Stimulated activated CD8-positive, alpha-beta memory T cell treated with anti-CD3 and anti-CD28 coated beads, Interleukin-2, amount 100 ng/mL, for 1 hour (primary cell): Measurements from ENCODE around the gene PPP1R15A.
"Not testable (repeated sequence)": the region's sequence is repeated elsewhere in the genome, so short reads cannot be mapped to it uniquely, and the experiment has no call there.

Experiments used
- DNase-seq, 2 donors: peaks; one replicate each; pipeline ENCODE4 v3.0.0-alpha.2; 2020; ENCODE audit warnings: low read depth in 2 of 2

PPP1R15A gene

GRCh38 chr19:48859711-48860572 is 12.3 kb upstream of the PPP1R15A start:
- no peak for DNase-seq

DNA sequence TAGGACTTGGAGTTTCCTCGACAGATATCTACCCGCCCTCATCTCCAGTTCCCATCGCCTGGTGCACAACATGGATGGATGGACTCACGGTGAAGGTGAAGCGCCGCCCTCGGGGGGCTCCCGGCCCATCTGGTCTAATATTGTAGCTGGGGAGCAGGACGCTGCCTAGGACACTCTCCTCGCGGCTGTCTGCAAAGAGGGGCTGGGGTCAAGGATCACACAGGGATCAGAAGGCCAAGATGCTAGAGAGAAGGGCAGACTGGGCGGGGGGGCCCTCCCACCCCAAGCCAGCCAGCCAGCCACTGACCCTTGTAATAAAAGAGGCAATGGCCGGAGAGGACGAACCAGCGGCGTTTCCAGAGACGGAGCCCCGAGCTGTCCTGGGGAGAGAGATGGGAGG is 10.9 kb upstream of the PPP1R15A start:
- no peak for DNase-seq

DNA sequence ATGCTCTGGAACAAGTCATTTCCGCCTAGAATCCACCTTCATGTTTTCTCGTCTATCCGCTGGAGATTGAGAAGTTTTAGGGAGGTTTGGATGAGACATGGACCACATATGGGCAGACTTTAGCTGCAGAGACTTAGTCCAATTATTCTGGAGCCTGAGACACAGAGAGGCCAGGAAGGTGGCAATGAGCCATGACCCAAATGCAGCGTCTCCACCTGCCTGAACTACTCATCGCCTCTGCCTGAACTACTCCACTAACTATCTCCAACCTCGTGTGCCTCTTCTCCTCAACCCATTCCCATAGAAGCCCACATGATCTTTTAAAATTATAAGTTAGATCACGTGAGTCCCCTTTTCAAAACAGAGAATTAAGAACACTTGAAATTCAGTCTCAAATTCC is 9.4 kb upstream of the PPP1R15A start:
- DNase-seq, result no peak

- DNase-seq, result no peak
Measured at GRCh38 chr19:48866692-48867091, 5.5 kb upstream of the PPP1R15A start.

- DNase-seq, result no peak
Measured at GRCh38 chr19:48867123-48867745, 5.0 kb upstream of the PPP1R15A start.

DNA sequence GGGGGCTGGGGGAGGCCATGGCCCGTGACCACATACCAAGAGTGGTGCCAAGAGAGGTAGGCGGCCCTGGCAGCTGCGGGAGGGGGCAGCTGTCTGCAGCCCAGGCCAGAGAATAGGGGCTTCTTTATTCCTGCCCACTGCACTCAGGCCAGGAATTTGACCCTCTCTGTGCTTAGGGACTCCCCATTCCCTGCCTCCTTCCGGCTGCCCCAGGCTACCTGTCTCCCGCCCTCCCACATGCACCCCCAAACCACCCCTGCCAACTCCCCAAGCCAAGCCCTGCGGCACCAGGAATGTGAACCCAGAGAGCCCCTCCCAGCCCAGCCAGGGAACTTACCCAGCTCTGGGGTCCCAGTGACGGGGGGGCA is 4.5 kb upstream of the PPP1R15A start:
- no peak for DNase-seq

DNA sequence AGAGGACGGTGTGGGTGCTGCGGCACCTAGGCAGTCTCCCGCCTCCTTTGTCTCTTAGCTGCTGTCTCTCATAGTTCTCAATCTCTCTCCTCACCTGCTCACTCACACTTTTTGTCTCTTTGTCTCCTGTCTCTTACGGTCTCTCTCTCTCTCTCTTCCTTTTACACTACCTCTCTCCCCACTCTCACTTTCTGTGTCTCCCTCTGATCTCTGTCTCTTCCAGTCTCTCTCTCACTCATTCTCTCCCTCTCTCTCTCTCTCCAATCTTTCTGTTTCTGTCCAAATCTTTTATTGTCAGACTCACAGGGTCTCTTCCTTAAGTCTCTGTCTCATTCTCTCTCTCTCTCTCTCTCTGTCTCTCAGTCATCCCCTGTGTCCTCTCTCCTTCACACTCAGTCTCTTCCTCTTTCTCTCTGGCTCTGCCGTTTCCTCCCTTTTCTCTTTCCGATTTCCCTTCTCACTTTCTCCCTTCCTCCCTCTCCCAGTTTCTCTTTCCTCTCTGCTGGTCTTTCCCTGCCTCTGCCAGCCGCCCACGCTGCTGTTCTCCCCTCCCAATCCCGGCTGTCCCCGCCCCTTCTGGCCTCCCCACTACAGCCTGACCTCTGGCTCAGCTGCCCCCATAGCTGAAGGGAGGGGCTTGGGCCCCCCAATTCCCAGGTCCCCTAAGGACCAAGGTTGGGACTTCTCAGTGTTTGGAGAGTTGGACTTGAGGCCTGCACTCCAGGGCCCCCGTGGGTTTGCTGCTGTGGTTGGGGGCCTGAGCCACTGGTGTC is 3.9 kb upstream of the PPP1R15A start, which contains the start of gene PLEKHA4:
Gene PLEKHA4 (minus strand): TSS at position 504 of the 773 bp plus-strand sequence. CDS start 997 bp downstream, outside the sequence.
- DNase-seq, result no peak

GRCh38 chr19:48870048-48870447 is 2.2 kb upstream of the PPP1R15A start:
- no peak for DNase-seq

GRCh38 chr19:48871471-48872181 is 595 bp upstream of the PPP1R15A start:
- DNase-seq, result not testable (repeated sequence)

GRCh38 chr19:48872884-48873475 is 759 bp downstream of the PPP1R15A start:
- DNase-seq, result peak; percentile 46 to 63

- no peak for DNase-seq
Measured at GRCh38 chr19:48873476-48874302, 1.5 kb downstream of the PPP1R15A start.

- no peak for DNase-seq
Measured at GRCh38 chr19:48874303-48875135, 2.3 kb downstream of the PPP1R15A start.

DNA sequence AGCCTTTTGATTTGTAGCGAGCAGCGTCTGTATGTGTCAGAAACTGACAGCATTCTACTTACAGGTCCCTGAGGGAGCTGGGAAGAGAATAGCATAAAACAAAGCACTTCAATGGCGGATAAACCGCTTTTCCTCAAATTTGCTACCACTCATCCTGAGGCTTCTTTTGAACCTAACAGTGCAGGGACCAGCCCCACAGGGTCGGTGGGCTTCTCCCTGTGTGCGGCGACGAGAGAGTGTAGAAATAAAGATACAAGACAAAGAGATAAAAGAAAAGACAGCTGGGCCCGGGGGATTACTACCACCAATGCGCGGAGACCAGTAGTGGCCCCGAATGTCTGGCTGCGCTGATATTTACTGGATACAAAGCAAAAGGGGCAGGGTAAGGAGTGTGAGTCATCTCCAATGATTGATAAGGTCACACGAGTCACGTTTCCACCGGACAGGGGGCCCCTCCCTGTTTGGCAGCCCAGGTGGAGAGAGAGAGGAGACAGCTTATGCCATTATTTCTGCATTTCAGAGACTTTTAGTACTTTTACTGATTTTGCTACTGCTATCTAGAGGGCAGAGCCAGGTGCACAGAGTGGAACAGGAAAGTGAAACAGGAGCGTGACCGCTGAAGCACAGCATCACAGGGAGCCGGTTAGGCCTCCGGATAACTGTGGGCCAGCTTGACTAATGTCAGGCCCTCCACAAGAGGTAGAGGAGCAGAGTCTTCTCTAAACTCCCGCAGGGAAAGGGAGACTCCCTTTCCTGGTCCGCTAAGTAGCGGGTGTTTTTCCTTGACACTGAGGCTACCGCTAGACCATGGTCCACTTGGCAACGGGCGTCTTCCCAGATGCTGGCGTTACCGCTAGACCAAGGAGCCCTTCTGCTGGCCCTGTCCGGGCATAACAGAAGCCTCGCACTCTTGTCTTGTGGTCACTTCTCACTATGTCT is 4.1 kb downstream of the PPP1R15A start:
- DNase-seq, result not testable (repeated sequence)

- DNase-seq, result no peak
Measured at GRCh38 chr19:48877855-48878195, 5.6 kb downstream of the PPP1R15A start.

DNA sequence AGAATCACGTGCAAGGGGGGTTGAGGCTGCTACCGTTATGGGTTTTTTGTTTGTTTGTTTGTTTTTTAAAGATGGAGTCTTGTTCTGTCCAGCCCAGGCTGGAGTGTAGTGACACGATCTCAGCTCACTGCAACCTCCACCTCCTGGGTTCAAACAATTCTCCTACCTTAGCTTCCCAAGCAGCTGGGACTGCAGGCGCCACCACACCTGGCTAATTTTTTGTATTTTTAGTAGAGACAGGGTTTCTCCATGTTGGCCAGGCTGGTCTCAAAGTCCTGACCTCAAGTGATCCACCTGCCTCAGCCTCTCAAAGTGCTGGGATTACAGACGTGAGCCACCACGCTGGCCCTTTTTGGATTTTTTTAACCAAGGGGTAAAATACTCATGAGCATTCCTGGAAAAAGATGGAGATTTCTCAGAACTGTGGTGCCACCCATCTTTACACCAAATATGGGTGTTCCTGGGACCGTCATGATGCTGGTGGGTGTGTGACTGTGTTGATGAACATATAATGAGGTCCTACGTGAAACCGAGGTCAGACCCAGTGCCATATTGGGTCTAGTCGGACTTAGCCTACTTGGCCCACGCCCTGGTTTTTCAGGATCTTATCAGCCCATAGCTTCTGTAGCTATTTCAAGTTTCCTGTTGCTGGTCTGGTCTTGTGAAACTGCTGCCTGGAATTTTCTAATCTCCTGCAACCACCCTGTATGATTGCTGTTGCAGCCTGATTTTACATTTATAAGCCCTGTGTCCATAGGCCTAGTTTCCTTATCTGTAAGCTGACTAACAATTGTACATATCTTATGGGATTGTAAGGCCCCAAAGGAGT is 6.2 kb downstream of the PPP1R15A start:
- no peak for DNase-seq

DNA sequence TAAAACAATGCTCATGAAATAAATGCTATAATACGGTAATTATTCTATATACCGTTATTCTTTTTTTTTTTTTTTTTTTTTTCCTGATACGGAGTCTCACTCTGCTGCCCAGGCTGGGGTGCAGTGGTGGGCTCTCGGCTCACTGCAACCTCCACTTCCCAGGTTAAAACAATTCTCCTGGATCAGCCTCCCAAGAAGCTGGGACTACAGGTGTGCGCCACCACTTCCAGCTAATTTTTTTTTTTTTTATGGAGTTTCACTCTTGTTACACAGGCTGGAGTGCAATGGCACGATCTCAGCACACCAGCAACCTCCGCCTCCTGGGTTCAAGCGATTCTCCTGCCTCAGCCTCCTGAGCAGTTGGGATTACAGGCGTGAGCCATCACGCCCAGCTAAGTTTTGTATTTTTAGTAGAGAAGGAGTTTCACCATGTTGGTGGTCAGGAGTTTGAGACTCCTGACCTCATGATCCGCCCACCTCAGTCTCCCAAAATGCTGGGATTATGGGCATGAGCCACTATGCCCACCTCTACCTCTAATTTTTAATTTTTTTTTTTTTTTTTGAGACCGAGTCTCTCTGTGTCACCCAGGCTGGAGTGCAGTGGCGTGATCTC is 6.9 kb downstream of the PPP1R15A start:
- DNase-seq, result no peak

- not testable (repeated sequence) for DNase-seq
Measured at GRCh38 chr19:48879696-48880095, 7.5 kb downstream of the PPP1R15A start.
